SK-N-SH (cell line): ENCODE results near the gene JAZF1. TPM values are rescaled to one million over a fixed set of nuclear protein-coding genes. Genes with fewer than 3 reads are reported as not detected.
"Not testable (repeated sequence)": the region's sequence is repeated elsewhere in the genome, so short reads cannot be mapped to it uniquely, and the experiment has no call there.

Source experiments
- CTCF ChIA-PET: fragments of 300-600, 350-600 bp; formaldehyde crosslinking; extraction: SDS; loops from one replicate; lab custom pipeline; 2021; lab: Yijun Ruan, JAX
- POLR2A ChIA-PET: fragments of 350-600 bp; sonication (Branson Sonifier 250); formaldehyde crosslinking; extraction: SDS; loops from one replicate; lab custom pipeline; 2020; ENCODE audit warnings: antibody characterized with exemption, inconsistent platforms; lab: Yijun Ruan, JAX
- DNase-seq: peaks from one replicate; pipeline ENCODE4 v3.0.0; 2012
- H2AFZ ChIP-seq: fragments of 200-600 bp; sonication (generic); 2 replicates; pipeline ENCODE4 v1.8.1; 2016; ENCODE audit warnings: antibody characterized with exemption, mild to moderate bottlenecking, low read depth
- H3F3A ChIP-seq: fragments of 200-600 bp; sonication (generic); replicated peaks from 2 replicates; pipeline ENCODE3; 2016; ENCODE audit warnings: antibody characterized with exemption, mild to moderate bottlenecking; ENCODE audit not compliant: insufficient read depth
- H3K27ac ChIP-seq, 2 experiments: fragments of 200-500 bp in 1 of 2; fragments of 200-600 bp in 1 of 2; sonication (Bioruptor generic) in 1 of 2; sonication (generic), shearing (Covaris generic) in 1 of 2; 2 replicates each; pipeline versions ENCODE4 v1.5.1 to v1.6.1; 2014 to 2016; ENCODE audit warnings: low read depth in 2 of 2, inconsistent platforms in 1 of 2, low read length in 1 of 2, mild to moderate bottlenecking in 1 of 2, mixed read lengths in 1 of 2
- H3K27me3 ChIP-seq: fragments of 200-600 bp; sonication (generic), shearing (Covaris generic); 2 replicates; pipeline ENCODE4 v1.6.1; 2016; ENCODE audit warnings: mixed run types; ENCODE audit not compliant: insufficient read depth
- H3K36me3 ChIP-seq, 2 experiments: fragments of 200-500 bp in 1 of 2; fragments of 200-600 bp in 1 of 2; sonication (Bioruptor generic) in 1 of 2; sonication (generic) in 1 of 2; replicated peaks in 1 of 2; 2 replicates each; pipeline versions ENCODE3 to v1.5.1; 2014 to 2016; ENCODE audit warnings: low read length in 1 of 2, mild to moderate bottlenecking in 1 of 2; ENCODE audit not compliant: insufficient read depth in 2 of 2, control insufficient read depth in 1 of 2
- H3K4me1 ChIP-seq, 2 experiments: fragments of 200-500 bp in 1 of 2; fragments of 200-600 bp in 1 of 2; sonication (Bioruptor generic) in 1 of 2; sonication (generic), shearing (Covaris generic) in 1 of 2; 2 replicates each; pipeline versions ENCODE4 v1.5.1 to v1.6.1; 2014 to 2016; ENCODE audit warnings: low read depth in 1 of 2, low read length in 1 of 2, mixed run types in 1 of 2; ENCODE audit not compliant: insufficient read depth in 2 of 2, control insufficient read depth in 1 of 2
- H3K4me2 ChIP-seq: fragments of 200-600 bp; sonication (generic), shearing (Covaris generic); 2 replicates; pipeline ENCODE4 v1.6.1; 2017; ENCODE audit warnings: mixed run types
- H3K4me3 ChIP-seq, 2 experiments: fragments of 200-500 bp in 1 of 2; fragments of 200-600 bp in 1 of 2; sonication (Bioruptor generic) in 1 of 2; sonication (generic), shearing (Covaris generic) in 1 of 2; 2 replicates each; pipeline versions ENCODE4 v1.5.1 to v1.8.1; 2014 to 2016; ENCODE audit warnings: low read depth in 2 of 2, inconsistent platforms in 1 of 2, low read length in 1 of 2, mild to moderate bottlenecking in 1 of 2, mixed read lengths in 1 of 2, moderate library complexity in 1 of 2
- H3K79me2 ChIP-seq: fragments of 200-600 bp; sonication (generic); 2 replicates; pipeline ENCODE4 v1.8.1; 2017; ENCODE audit warnings: mild to moderate bottlenecking; ENCODE audit not compliant: insufficient read depth
- H3K9ac ChIP-seq: fragments of 200-600 bp; sonication (generic); 2 replicates; pipeline ENCODE4 v1.6.1; 2017; ENCODE audit warnings: mixed run types
- H3K9me2 ChIP-seq: fragments of 200-600 bp; sonication (generic); 2 replicates; pipeline ENCODE4 v1.6.1; 2017; ENCODE audit warnings: mixed run types
- H3K9me3 ChIP-seq: fragments of 200-600 bp; sonication (generic); 2 replicates; pipeline ENCODE4 v1.6.1; 2017; ENCODE audit warnings: mixed run types, mild to moderate bottlenecking, moderate library complexity
- H4K20me1 ChIP-seq: fragments of 200-600 bp; sonication (generic); 2 replicates; pipeline ENCODE4 v1.6.1; 2017; ENCODE audit warnings: mild to moderate bottlenecking, mixed run types; ENCODE audit not compliant: insufficient read depth
- EP300 ChIP-seq, 2 experiments: IDR thresholded peaks; 2 replicates each; pipeline versions ENCODE4 v1.4.0 to v1.6.1; 2012; ENCODE audit warnings: borderline replicate concordance in 1 of 2, low read depth in 1 of 2, low read length in 1 of 2
- EZH2phosphoT487 ChIP-seq: fragments of 200-600 bp; sonication (generic); IDR thresholded peaks from 2 replicates; pipeline ENCODE4 v1.6.1; 2017; ENCODE audit warnings: low read depth, mixed run types, mild to moderate bottlenecking, antibody characterized with exemption, moderate library complexity, borderline replicate concordance
- FOXJ3 ChIP-seq: sonication (generic); formaldehyde crosslinking; IDR thresholded peaks from 2 replicates; pipeline ENCODE4 v1.5.1; 2020; ENCODE audit warnings: mild to moderate bottlenecking, missing genetic modification reagents
- GATA2 ChIP-seq: sonication (generic); formaldehyde crosslinking; IDR thresholded peaks from 2 replicates; pipeline ENCODE4 v1.5.0; 2020; ENCODE audit warnings: mild to moderate bottlenecking, missing genetic modification reagents
- JUND ChIP-seq: IDR thresholded peaks from 2 replicates; pipeline ENCODE4 v1.4.0; 2012
- MEF2A ChIP-seq: IDR thresholded peaks from 2 replicates; pipeline ENCODE4 v1.4.0; 2012; ENCODE audit warnings: low read depth, borderline replicate concordance
- MXI1 ChIP-seq: IDR thresholded peaks from 2 replicates; pipeline ENCODE4 v1.6.1; 2012; ENCODE audit warnings: mild to moderate bottlenecking, low read depth, low read length, improper control_type of control experiment
- PBX3 ChIP-seq: IDR thresholded peaks from 2 replicates; pipeline ENCODE4; 2012
- POLR2AphosphoS5 ChIP-seq: IDR thresholded peaks from 2 replicates; pipeline ENCODE4 v1.6.1; 2012; ENCODE audit warnings: low read depth, low read length
- RCOR1 ChIP-seq: fragments of 150-350 bp; IDR thresholded peaks from 2 replicates; pipeline ENCODE4 v1.6.1; 2017; ENCODE audit warnings: antibody characterized with exemption, low read length
- RXRA ChIP-seq: IDR thresholded peaks from 2 replicates; pipeline ENCODE4 v1.4.0; 2012; ENCODE audit warnings: low read depth, mild to moderate bottlenecking, borderline replicate concordance
- TAF1 ChIP-seq: IDR thresholded peaks from 2 replicates; pipeline ENCODE4 v1.6.1; 2012; ENCODE audit warnings: low read depth, mild to moderate bottlenecking, low read length, moderate library complexity, borderline replicate concordance
- TCF12 ChIP-seq: IDR thresholded peaks from 2 replicates; pipeline ENCODE4 v1.4.0; 2012
- TEAD4 ChIP-seq: IDR thresholded peaks from 2 replicates; pipeline ENCODE4 v1.4.0; 2012; ENCODE audit warnings: mild to moderate bottlenecking, borderline replicate concordance; ENCODE audit not compliant: insufficient read depth
- USF2 ChIP-seq: fragments of 150-350 bp; IDR thresholded peaks from 2 replicates; pipeline ENCODE4 v1.6.1; 2017; ENCODE audit warnings: antibody characterized with exemption, low read length, low read depth, borderline replicate concordance
- YY1 ChIP-seq: IDR thresholded peaks from 2 replicates; pipeline ENCODE4 v1.4.0; 2012; ENCODE audit warnings: low read depth, mild to moderate bottlenecking
- ZBTB33 ChIP-seq: IDR thresholded peaks from 2 replicates; pipeline ENCODE4 v1.4.0; 2012; ENCODE audit warnings: low read depth, borderline replicate concordance
- WGBS: methylation state at CpG from one replicate; pipeline ENCODE4 v1.1.6; 2017; ENCODE audit warnings: low lambda C conversion rate; 5-methylcytosine and 5-hydroxymethylcytosine counted together
- polyA plus RNA-seq, 3 experiments: library from polyadenylated mRNA; depleted of rRNA; stranded (reverse); fragments of >200 nt; gene quantifications; 2 replicates each; pipeline ENCODE4 v1.2.3, GENCODE V29; 2012
- TF ChIP-seq, protein P1 (sequence below): IDR thresholded peaks from 2 replicates; pipeline ENCODE4 v1.4.0; 2012; ENCODE audit warnings: low read depth
- TF ChIP-seq, protein P2 (sequence below): IDR thresholded peaks from 2 replicates; pipeline ENCODE4 v1.4.0; 2012; ENCODE audit warnings: low read depth, borderline replicate concordance

Gene JAZF1
- polyA plus RNA-seq, 1 of the 3 experiments (the other 2 are of a cell fraction): 1.7 TPM

DNA sequence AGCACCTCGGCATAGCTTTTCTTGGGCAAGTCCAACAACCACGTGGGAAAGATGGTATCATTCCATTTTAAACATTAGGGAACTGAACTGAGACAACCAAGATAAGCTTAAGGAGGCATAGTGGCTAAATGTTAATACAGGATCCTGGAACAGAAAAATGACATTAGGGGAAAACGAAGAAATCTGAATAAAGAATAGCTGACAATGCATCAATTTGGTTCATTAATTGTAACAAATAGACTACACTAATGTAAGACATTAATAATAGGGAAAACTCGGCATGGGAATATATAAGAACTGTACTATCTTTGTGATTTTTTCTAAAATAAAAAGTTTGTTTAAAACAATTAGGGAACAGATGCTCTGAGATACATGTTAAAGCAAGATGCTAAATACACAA, 165.4 kb downstream of the JAZF1 start:
- Histone ChIP-seq H3K27ac (no peak overlapping the region), H3K9me3 (no peaks in the 10 kb centered on the region), H2AFZ (no peak overlapping the region), H3K4me1 (peaks cover 10 to 14% of the 10 kb centered on the region in 2 experiments; a peak in 2 of 4 replicates), H3K9ac (no peak overlapping the region), H3K36me3 (no peaks in the 10 kb centered on the region), H3K27me3 (no peaks in the 10 kb centered on the region), H3K79me2 (no peaks in the 10 kb centered on the region), H3K4me3 (no peak overlapping the region), H4K20me1 (no peaks in the 10 kb centered on the region), H3K4me2 (no peak overlapping the region), H3F3A (peaks cover 10% of the 10 kb centered on the region), H3K9me2 (no peaks in the 10 kb centered on the region)
- 70% methylated on average over 4 of the region's 4 CpGs for WGBS
- ChIA-PET POLR2A (interaction anchor here (0.7 kb wide), 1 partner anchor 115 kb away, joined by 3 read pairs; no protein-coding TSS in a partner anchor), CTCF (interaction anchor here (1.0 to 1.9 kb wide), 5 partner anchors 8 to 836 kb away, joined by 3 to 6 read pairs (median 4); no protein-coding TSS in a partner anchor)
- TF ChIP-seq USF2: no peak
- TF ChIP-seq RCOR1: no peak
- no peak for TF ChIP-seq RXRA
- TF ChIP-seq TCF12: no peak
- no peak for TF ChIP-seq GATA2 (CRISPR knock-in tag)
- TF ChIP-seq EP300 (IDR thresholded peaks at IDR 0.05; ENCODE audit: borderline replicate concordance in 1 of 2, low read depth in 1 of 2, low read length in 1 of 2): no peak
- no peak for TF ChIP-seq JUND
- no peak for TF ChIP-seq POLR2AphosphoS5
- TF ChIP-seq PBX3: no peak
- TF ChIP-seq TAF1: no peak
- TF ChIP-seq ZBTB33: no peak
- TF ChIP-seq MXI1: no peak
- no peak for TF ChIP-seq YY1
- TF ChIP-seq TEAD4: no peak
- TF ChIP-seq MEF2A: no peak
- no peak for TF ChIP-seq EZH2phosphoT487
- no peak for TF ChIP-seq FOXJ3 (CRISPR knock-in tag)
- TF ChIP-seq, protein P1, sequence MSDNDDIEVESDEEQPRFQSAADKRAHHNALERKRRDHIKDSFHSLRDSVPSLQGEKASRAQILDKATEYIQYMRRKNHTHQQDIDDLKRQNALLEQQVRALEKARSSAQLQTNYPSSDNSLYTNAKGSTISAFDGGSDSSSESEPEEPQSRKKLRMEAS: no peak
- TF ChIP-seq, protein P2, sequence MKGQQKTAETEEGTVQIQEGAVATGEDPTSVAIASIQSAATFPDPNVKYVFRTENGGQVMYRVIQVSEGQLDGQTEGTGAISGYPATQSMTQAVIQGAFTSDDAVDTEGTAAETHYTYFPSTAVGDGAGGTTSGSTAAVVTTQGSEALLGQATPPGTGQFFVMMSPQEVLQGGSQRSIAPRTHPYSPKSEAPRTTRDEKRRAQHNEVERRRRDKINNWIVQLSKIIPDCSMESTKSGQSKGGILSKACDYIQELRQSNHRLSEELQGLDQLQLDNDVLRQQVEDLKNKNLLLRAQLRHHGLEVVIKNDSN: no peak
- DNase-seq: no peak

- H3K4me3 ChIP-seq, H3K4me2 ChIP-seq, H3K36me3 ChIP-seq, H3K27me3 ChIP-seq, POLR2A ChIA-PET, H3K79me2 ChIP-seq, H3F3A ChIP-seq, H4K20me1 ChIP-seq, H3K27ac ChIP-seq, H3K9me3 ChIP-seq, H3K9me2 ChIP-seq, H2AFZ ChIP-seq, H3K9ac ChIP-seq, DNase-seq: not testable (repeated sequence)
- peaks cover 9 to 11% of the 10 kb centered on the region in 2 experiments; a peak in 2 of 4 replicates for H3K4me1 ChIP-seq
- CTCF ChIA-PET: interaction anchor here (0.9 to 1.9 kb wide), 5 partner anchors 9 to 835 kb away, joined by 3 to 6 read pairs (median 3); no protein-coding TSS in a partner anchor
- WGBS: 92% methylated on average over 4 of the region's 4 CpGs
Measured at GRCh38 chr7:28014340-28014739, 166.3 kb downstream of the JAZF1 start.
